Measurements from ENCODE around the gene CDC42SE2. TPM values are rescaled to one million over a fixed set of nuclear protein-coding genes. Genes with fewer than 3 reads are reported as not detected.

CDC42SE2 gene
- total RNA-seq, 6 experiments from 2014 or later, result 14.2 to 18.0 (median 16.4) TPM

- H3K9me3 Mint-ChIP-seq, result no peaks in the 10 kb centered on the region
- peaks cover 6% of the 10 kb centered on the region for H3K4me1 Mint-ChIP-seq (ENCODE audit: low read depth)
- no peak overlapping the region for H3K27ac Mint-ChIP-seq
- no peak for DNase-seq
- peaks cover 3% of the 10 kb centered on the region; the same call in 1 of the 2 replicates for H3K36me3 Mint-ChIP-seq (ENCODE audit: low read depth)
- TF ChIP-seq CTCF (IDR thresholded peaks at IDR 0.05), result no peak
- no peaks in the 10 kb centered on the region for H3K27me3 Mint-ChIP-seq (ENCODE audit: insufficient read depth)
- no peak overlapping the region for H3K4me3 Mint-ChIP-seq
Observed at GRCh38 chr5:131297886-131298285, 34.0 kb downstream of the CDC42SE2 start.

GRCh38 chr5:131299465-131299864 lies 35.6 kb downstream of the CDC42SE2 start:
- Mint-ChIP-seq H3K36me3 (ENCODE audit: low read depth) (peaks cover 3% of the 10 kb centered on the region; the same call in 1 of the 2 replicates), H3K27me3 (ENCODE audit: insufficient read depth) (no peaks in the 10 kb centered on the region; the same call in 1 of the 2 replicates), H3K9me3 (no peaks in the 10 kb centered on the region), H3K4me3 (no peak overlapping the region), H3K27ac (no peak overlapping the region), H3K4me1 (ENCODE audit: low read depth) (peaks cover 19% of the 10 kb centered on the region)
- TF ChIP-seq CTCF (IDR thresholded peaks at IDR 0.05), result no peak
- DNase-seq, result no peak

- peaks cover 37% of the 10 kb centered on the region for H3K4me1 Mint-ChIP-seq (ENCODE audit: low read depth)
Observed at GRCh38 chr5:131302506-131302905, 38.7 kb downstream of the CDC42SE2 start.

GRCh38 chr5:131303537-131303936 lies 39.7 kb downstream of the CDC42SE2 start:
- peaks cover 15% of the 10 kb centered on the region for H3K36me3 Mint-ChIP-seq (ENCODE audit: low read depth)
- peaks cover 37% of the 10 kb centered on the region for H3K4me1 Mint-ChIP-seq (ENCODE audit: low read depth)
- TF ChIP-seq CTCF (IDR thresholded peaks at IDR 0.05), result no peak
- H3K27ac Mint-ChIP-seq, result peak overlapping the region; percentile 13; the same call in 1 of the 2 replicates
- H3K27me3 Mint-ChIP-seq (ENCODE audit: insufficient read depth), result no peaks in the 10 kb centered on the region; the same call in 1 of the 2 replicates
- peak; percentile 54 for DNase-seq
- H3K9me3 Mint-ChIP-seq, result no peaks in the 10 kb centered on the region
- no peak overlapping the region for H3K4me3 Mint-ChIP-seq

More at GRCh38 chr5:131302506-131302905, 38.7 kb downstream of the CDC42SE2 start:
- TF ChIP-seq CTCF (IDR thresholded peaks at IDR 0.05), result no peak
- Mint-ChIP-seq H3K9me3 (no peaks in the 10 kb centered on the region), H3K4me3 (no peak overlapping the region), H3K27me3 (ENCODE audit: insufficient read depth) (no peaks in the 10 kb centered on the region; the same call in 1 of the 2 replicates), H3K36me3 (ENCODE audit: low read depth) (peaks cover 15% of the 10 kb centered on the region), H3K27ac (0 out of 2 replicates have a peak overlapping the region, but pooled peaks have one; percentile 4)
- DNase-seq, result no peak

GRCh38 chr5:131304414-131304813 lies 40.6 kb downstream of the CDC42SE2 start:
- no peak overlapping the region for H3K4me3 Mint-ChIP-seq
- no peak for TF ChIP-seq CTCF (IDR thresholded peaks at IDR 0.05)
- H3K27ac Mint-ChIP-seq, result no peak overlapping the region
- H3K27me3 Mint-ChIP-seq (ENCODE audit: insufficient read depth), result no peaks in the 10 kb centered on the region; the same call in 1 of the 2 replicates
- H3K9me3 Mint-ChIP-seq, result no peaks in the 10 kb centered on the region
- DNase-seq, result no peak
- H3K4me1 Mint-ChIP-seq (ENCODE audit: low read depth), result peaks cover 37% of the 10 kb centered on the region
- H3K36me3 Mint-ChIP-seq (ENCODE audit: low read depth), result peaks cover 15% of the 10 kb centered on the region

Data from HFFc6 (cell line).